ENCODE measurements around the gene INVS.
"Not testable (repeated sequence)": the region's sequence is repeated elsewhere in the genome, so short reads cannot be mapped to it uniquely, and the experiment has no call there.

Gene INVS

GRCh38 chr9:100202806-100203205, 103.8 kb downstream of the INVS start:
- DNase-seq, result no peak

- no peak for DNase-seq
These were observed 105.8 kb downstream of the INVS start for GRCh38 chr9:100204796-100205195.

GRCh38 chr9:100206899-100207298, 107.9 kb downstream of the INVS start:
- no peak for DNase-seq

- DNase-seq, result no peak
These were observed 109.6 kb downstream of the INVS start for GRCh38 chr9:100208673-100209072.

- DNase-seq, result no peak
These were observed 112.4 kb downstream of the INVS start for GRCh38 chr9:100211476-100211875.

GRCh38 chr9:100213730-100214477, 114.9 kb downstream of the INVS start:
- no peak for DNase-seq

GRCh38 chr9:100216178-100216787, 117.2 kb downstream of the INVS start:
- DNase-seq, result peak; percentile 9

GRCh38 chr9:100217536-100217935, 118.5 kb downstream of the INVS start:
- DNase-seq, result no peak

GRCh38 chr9:100219347-100219746, 120.3 kb downstream of the INVS start:
- no peak for DNase-seq

- DNase-seq, result no peak
These were observed 121.9 kb downstream of the INVS start for GRCh38 chr9:100220936-100221335.

GRCh38 chr9:100221538-100221937, 122.5 kb downstream of the INVS start:
- no peak for DNase-seq

GRCh38 chr9:100222674-100223073, 123.6 kb downstream of the INVS start:
- no peak for DNase-seq

GRCh38 chr9:100227636-100228035, 128.6 kb downstream of the INVS start:
- no peak for DNase-seq

- no peak for DNase-seq
These were observed 129.4 kb downstream of the INVS start for GRCh38 chr9:100228352-100228869.

GRCh38 chr9:100229136-100229535, 130.1 kb downstream of the INVS start:
- DNase-seq, result no peak

- peak; percentile 90 for DNase-seq
These were observed 130.5 kb downstream of the INVS start for GRCh38 chr9:100229561-100229960.

GRCh38 chr9:100236986-100237385, 137.9 kb downstream of the INVS start:
- DNase-seq, result not testable (repeated sequence)

GRCh38 chr9:100240512-100240911, 141.5 kb downstream of the INVS start:
- DNase-seq, result no peak

- no peak for DNase-seq
These were observed 168.2 kb downstream of the INVS start for GRCh38 chr9:100267211-100267610.

- no peak for DNase-seq
These were observed 169.2 kb downstream of the INVS start for GRCh38 chr9:100268271-100268670.

GRCh38 chr9:100269656-100270055, 170.6 kb downstream of the INVS start:
- DNase-seq, result no peak

- DNase-seq, result no peak
These were observed 178.3 kb downstream of the INVS start for GRCh38 chr9:100277166-100277979.

GRCh38 chr9:100281066-100281465, 182.0 kb downstream of the INVS start:
- DNase-seq, result no peak

Measured in NCI-H510A treated with DMSO at 0.1 percent for 48 hours (cell line).